H54 (cell line): ENCODE results near the gene TCAP.

Experiments used
- DNase-seq: peaks from one replicate; pipeline ENCODE4 v3.0.0; 2011; ENCODE audit warnings: low spot score, mixed read lengths; ENCODE audit not compliant: insufficient read length
- FAIRE-seq: peaks from 3 replicates; lab custom pipeline; 2011; peaks lifted over from hg19 to GRCh38; lab: Jason Lieb, UNC
- POLR2A ChIP-seq: IDR thresholded peaks from 2 replicates; pipeline ENCODE4 v1.6.1; 2011; ENCODE audit warnings: low read depth, mild to moderate bottlenecking, low read length

Gene TCAP

DNA sequence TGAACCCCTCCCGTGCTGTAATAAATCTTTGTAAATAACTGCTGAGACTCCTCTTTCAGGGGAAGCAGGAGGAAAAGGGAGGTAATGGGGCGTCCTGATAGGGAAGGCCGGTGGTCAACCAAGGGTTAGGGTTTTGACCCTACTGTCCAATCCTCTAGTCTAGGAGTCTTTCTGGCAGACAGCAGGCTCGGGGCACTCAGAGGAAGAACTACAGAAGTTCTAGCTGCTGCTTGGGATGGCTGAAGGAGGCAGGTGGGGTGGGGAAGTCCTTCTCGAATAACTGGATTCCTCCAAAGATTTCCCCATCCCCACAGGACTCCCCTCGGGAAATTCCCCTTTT lies 28.6 kb upstream of the TCAP start:
- no peak for TF ChIP-seq POLR2A
- FAIRE-seq = no peak
- DNase-seq = no peak

GRCh38 chr17:39636927-39637736 lies 28.0 kb upstream of the TCAP start, which contains the start of gene STARD3:
STARD3 (plus strand) TSS chr17:39637144; CDS start chr17:39653532, 16,388 bp downstream.
- FAIRE-seq (no peak), DNase-seq (peak; percentile 93)
- peak; percentile 78; the same call in 1 of the 2 replicates for TF ChIP-seq POLR2A

GRCh38 chr17:39638317-39638716 lies 26.8 kb upstream of the TCAP start:
- FAIRE-seq = no peak
- DNase-seq = no peak
- TF ChIP-seq POLR2A = no peak

- FAIRE-seq = no peak
- no peak for TF ChIP-seq POLR2A
- DNase-seq = no peak
Measured at GRCh38 chr17:39639043-39639442, 26.1 kb upstream of the TCAP start.

DNA sequence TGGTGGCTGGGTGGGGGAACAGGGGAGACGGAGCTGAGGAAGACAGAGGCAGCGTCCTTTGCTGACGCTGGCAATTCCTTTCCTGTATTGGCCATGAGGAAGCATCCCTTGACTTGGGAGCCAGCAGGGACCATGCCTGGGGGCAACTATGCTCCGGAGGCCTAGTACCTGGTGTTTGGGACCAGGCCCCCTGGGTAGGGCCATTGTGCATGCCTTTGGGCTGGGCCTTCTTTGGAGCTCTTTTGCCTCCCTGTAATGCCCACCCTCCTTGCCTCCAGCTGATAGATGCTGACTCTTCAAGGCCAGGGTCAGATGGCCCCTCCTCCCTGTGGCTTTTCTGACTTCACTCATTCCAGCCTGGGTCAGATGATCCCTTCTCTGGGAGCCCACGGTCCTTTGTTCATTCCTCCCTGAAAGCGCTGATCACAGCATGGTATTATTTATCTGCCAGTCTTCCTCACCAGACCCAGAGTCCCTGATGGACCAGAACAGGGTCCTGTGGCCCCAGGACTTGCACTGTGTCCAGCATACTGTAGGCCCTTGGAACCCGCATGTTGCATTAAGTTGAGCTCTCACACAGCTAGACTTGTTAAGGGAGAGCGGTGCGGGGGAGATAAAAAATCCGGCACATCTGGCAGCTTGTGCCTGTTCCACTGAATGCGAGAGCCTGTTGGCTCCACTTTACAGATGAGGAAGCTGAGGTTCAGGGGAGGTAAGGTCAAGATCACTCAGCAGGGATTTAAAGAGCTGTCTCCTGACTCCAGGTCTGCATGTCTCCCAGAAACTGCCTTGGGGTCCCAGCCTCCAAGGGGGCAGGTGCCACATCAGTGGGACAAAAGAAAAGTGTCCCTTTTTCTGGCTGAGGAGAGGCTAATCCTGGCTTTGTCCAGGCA lies 25.3 kb upstream of the TCAP start:
- no peak for TF ChIP-seq POLR2A
- DNase-seq (no peak), FAIRE-seq (no peak)

DNA sequence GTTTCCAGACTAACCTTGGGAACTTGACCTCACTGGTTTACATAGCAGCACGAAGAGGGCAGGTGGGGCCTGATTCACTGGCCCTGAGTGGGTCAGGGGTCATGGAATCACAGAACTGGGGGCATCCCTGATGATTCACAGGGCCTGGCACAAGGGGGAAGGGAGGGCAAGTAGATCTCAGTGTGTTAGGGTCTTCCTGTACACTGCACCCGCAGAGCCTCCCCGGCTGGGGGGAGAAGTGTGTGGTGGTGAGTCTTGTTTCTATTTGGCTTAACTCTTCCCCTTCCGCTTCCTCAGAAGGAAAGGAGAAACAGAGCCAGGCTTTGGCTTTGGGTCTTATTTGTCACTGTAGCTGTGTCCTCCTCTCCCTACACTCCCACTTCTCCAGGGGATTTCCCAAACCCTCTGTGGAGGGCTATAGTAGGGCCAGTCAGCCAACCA lies 24.5 kb upstream of the TCAP start:
- DNase-seq (no peak), FAIRE-seq (no peak)
- no peak for TF ChIP-seq POLR2A

DNA sequence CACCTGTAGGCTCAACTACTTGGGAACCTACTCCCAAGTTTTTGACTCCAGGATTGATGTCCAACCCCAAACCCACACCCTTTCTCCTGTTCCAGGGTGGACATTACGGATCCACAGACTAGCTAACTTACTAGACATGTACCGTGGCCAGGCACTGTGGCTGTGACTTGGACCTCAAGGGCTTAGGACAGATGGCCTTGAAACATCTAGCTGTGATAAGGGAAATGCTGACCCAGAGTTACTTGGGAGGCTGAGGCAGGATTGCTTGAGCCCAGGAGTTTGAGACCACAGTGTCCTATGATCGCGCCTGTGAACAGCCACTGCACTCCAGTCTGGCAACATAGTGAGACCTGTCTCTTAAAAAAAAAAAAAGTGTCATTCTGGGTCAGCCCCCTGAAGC lies 24.1 kb upstream of the TCAP start:
- FAIRE-seq = no peak
- no peak for DNase-seq
- TF ChIP-seq POLR2A = no peak

- no peak for DNase-seq
- no peak for FAIRE-seq
- TF ChIP-seq POLR2A = no peak
Measured at GRCh38 chr17:39641883-39642282, 23.3 kb upstream of the TCAP start.

DNA sequence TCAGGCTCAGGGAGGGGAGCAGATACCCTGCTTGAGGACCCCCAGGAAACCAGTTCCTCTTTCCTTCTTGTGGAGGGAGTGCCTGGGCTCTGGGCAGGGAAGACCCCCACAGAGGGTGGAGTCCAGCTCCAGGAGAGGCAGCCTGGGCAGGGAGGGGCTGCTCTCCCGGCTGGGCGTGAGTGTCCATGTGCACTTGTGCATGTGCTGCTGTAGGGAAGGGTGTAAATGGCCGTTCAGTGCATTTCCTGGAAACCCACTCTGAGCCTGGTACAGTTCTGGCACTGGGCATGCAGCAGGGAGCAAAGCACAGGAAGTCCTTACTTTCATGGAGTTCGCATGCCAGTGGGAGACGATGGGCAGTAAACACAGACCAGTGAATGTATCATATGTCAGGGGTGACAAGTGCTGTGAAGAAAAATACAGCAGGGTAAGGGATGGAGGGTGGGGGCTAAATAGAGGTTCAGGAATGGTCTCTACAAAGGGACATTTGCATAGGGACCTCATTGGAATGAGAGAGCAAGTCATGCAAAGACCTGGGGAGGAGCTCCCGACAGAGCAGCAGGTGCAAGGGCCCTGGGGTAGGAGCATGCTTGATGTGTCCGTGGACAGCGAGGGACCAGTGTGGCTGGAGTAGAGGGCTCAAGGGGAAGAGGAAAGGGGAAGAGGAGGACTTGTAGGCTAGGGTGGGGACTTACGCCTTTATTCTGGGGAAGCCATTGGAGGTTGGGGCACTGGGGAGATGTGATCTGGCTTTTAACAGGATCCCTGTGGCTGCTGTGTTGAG lies 22.7 kb upstream of the TCAP start:
- TF ChIP-seq POLR2A = no peak
- DNase-seq (no peak), FAIRE-seq (no peak)

GRCh38 chr17:39643271-39643670 lies 21.9 kb upstream of the TCAP start:
- peak; percentile 49 for DNase-seq
- TF ChIP-seq POLR2A = no peak
- no peak for FAIRE-seq

- TF ChIP-seq POLR2A = no peak
- FAIRE-seq (no peak), DNase-seq (no peak)
Measured at GRCh38 chr17:39647256-39647655, 17.9 kb upstream of the TCAP start.

DNA sequence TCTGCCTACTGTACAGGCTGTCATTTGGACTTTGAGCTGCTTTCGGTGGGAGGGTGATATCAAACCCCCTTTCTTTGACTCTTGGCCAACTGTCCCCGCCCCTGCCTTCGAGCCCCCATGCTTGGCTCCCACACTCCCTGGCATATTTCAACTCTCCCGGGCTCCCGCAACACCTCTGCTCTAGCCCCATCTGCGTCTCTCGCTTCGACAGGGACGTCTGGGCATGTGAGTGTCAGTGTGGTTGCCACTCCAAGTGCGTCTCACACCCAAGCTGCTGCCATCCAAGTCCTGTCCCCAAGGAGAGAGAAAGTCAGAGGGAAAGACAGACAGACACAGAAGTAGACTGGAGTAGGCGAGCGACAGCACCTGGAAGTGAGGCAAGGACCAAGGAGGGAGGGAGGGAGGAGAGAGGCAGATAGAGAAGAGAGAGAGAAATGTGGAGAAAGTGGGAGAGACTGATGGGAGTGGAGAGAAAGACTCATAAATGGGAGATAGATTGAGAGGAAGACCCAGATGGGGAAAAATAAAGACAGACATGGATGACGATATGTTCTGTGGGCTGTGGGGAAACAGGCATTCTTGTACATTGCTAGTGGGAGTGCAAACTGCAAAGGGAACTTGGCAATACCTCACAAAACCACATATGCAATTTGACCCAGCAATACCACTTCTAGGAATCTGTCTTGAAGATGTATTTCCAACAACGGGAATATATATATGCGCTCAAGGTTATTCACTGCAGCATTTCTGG lies 16.4 kb upstream of the TCAP start:
- FAIRE-seq (no peak), DNase-seq (no peak)
- no peak for TF ChIP-seq POLR2A

DNA sequence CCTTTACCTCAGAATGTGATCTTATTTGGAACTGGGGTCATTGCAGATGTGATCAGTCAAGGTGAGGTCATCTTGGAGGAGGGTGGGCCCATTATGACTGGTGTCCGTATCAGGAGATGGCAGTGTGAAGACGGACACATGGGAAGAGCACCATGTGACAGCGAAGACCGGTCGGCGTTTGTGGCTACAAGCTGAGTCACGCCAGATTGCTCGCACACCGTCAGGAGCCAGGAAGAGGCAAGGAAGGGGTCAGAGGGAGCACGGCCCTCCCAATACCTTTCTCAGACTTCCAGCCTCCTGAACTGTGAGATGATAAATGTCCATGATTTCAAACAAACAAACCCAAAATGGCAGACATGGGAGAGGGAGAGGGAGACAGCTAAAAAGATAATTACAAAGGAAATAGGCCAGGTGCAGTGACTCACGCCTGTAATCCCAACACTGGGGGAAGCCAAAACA lies 15.0 kb upstream of the TCAP start:
- TF ChIP-seq POLR2A = no peak
- FAIRE-seq = no peak
- no peak for DNase-seq
